NCI-H1092 (cell line): ENCODE measurements around the gene HRC.
A peak's percentile ranks its signal among the peaks of the same experiment; 100 is the strongest.

ENCODE experiments used
- DNase-seq: peaks from one replicate; lab custom pipeline; 2025; lab: John Stamatoyannopoulos, UW

The HRC gene

GRCh38 chr19:49114630-49115363 lies 40.4 kb downstream of the HRC start:
- DNase-seq, result peak; percentile 34

GRCh38 chr19:49113762-49114629 lies 41.2 kb downstream of the HRC start, which contains the start of gene LIN7B:
TSS of gene LIN7B (plus strand) at chr19:49114370. CDS start at chr19:49114405, 35 bp downstream.
- DNase-seq, result peak; percentile 26

- no peak for DNase-seq
Observed at GRCh38 chr19:49111218-49111998, 43.8 kb downstream of the HRC start.

GRCh38 chr19:49110567-49110966 lies 44.6 kb downstream of the HRC start:
- no peak for DNase-seq

- no peak for DNase-seq
Observed at GRCh38 chr19:49109569-49110233, 45.5 kb downstream of the HRC start.

- DNase-seq, result no peak
Observed at GRCh38 chr19:49109051-49109450, 46.1 kb downstream of the HRC start.

GRCh38 chr19:49107625-49108459 lies 47.4 kb downstream of the HRC start:
- DNase-seq, result no peak

- DNase-seq, result no peak
Observed at GRCh38 chr19:49106648-49107135, 48.5 kb downstream of the HRC start.

GRCh38 chr19:49104229-49104864 lies 50.8 kb downstream of the HRC start:
- DNase-seq, result no peak

GRCh38 chr19:49103331-49104085 lies 51.7 kb downstream of the HRC start:
- DNase-seq, result no peak

GRCh38 chr19:49102303-49102702 lies 52.9 kb downstream of the HRC start:
- no peak for DNase-seq
